PC-3 (cell line): ENCODE results near the gene BLMH. TPM values are rescaled to one million over a fixed set of nuclear protein-coding genes. Genes with fewer than 3 reads are reported as not detected.

Experiments
- ATAC-seq: fragments of 200-7000 bp; cut with Tn5 transposase; 2 replicates; pipeline ENCODE4 v1.9.1; 2020; ENCODE audit warnings: mild to moderate bottlenecking, moderate library complexity
- BruUV-seq: library from RNA; stranded (reverse); fragments of 400-500 nt; replicated peaks from 2 replicates; lab custom pipeline; 2021; lab: Mats Ljungman, UMichigan
- CTCF ChIA-PET: fragments of 300-600 bp; sonication (Branson Sonifier 250); formaldehyde crosslinking; loops from one replicate; lab custom pipeline; 2022; ENCODE audit warnings: antibody characterized with exemption; lab: Charles Lee
- POLR2A ChIA-PET: fragments of 300-600 bp; sonication (Branson Sonifier 250); formaldehyde crosslinking; loops from one replicate; lab custom pipeline; 2022; ENCODE audit warnings: antibody characterized with exemption; ENCODE audit not compliant: unreplicated experiment; lab: Charles Lee
- DNase-seq: peaks from one replicate; pipeline ENCODE4 v3.0.0-alpha.2; 2015
- H2AFZ ChIP-seq: fragments of 300-600 bp; sonication (generic); 2 replicates; pipeline ENCODE4 v1.6.0; 2016; ENCODE audit warnings: antibody characterized with exemption, low read length
- H3F3A ChIP-seq: fragments of 300-600 bp; sonication (generic); one replicate; pipeline ENCODE4 v1.6.0; 2017; ENCODE audit warnings: antibody characterized with exemption, low read length, control low read depth, mild to moderate bottlenecking; ENCODE audit not compliant: unreplicated experiment
- H3K27ac ChIP-seq: fragments of 300-600 bp; sonication (generic); 2 replicates; pipeline ENCODE4 v1.5.1; 2016; ENCODE audit warnings: mild to moderate bottlenecking, low read length
- H3K27me3 ChIP-seq: fragments of 300-600 bp; sonication (generic); 2 replicates; pipeline ENCODE4 v1.6.1; 2016; ENCODE audit warnings: low read length, mixed read lengths
- H3K36me3 ChIP-seq: fragments of 300-600 bp; sonication (generic); 2 replicates; pipeline ENCODE4 v1.6.1; 2016; ENCODE audit warnings: low read depth, mixed run types, low read length, mixed read lengths
- H3K4me1 ChIP-seq: fragments of 300-600 bp; sonication (generic); 2 replicates; pipeline ENCODE4 v1.5.1; 2016; ENCODE audit warnings: low read length; ENCODE audit not compliant: insufficient read depth
- H3K4me2 ChIP-seq: fragments of 300-600 bp; sonication (generic); 2 replicates; pipeline ENCODE4 v1.6.0; 2016; ENCODE audit warnings: low read length
- H3K4me3 ChIP-seq: fragments of 300-600 bp; sonication (generic); 2 replicates; pipeline ENCODE4 v1.5.1; 2016; ENCODE audit warnings: mild to moderate bottlenecking, low read length, mixed read lengths
- H3K79me2 ChIP-seq: fragments of 300-600 bp; sonication (generic); 2 replicates; pipeline ENCODE4 v1.6.1; 2017; ENCODE audit warnings: low read length, mixed read lengths
- H3K9ac ChIP-seq: fragments of 300-600 bp; sonication (generic); 2 replicates; pipeline ENCODE4 v1.6.0; 2016; ENCODE audit warnings: mild to moderate bottlenecking, low read length
- H3K9me2 ChIP-seq: fragments of 300-600 bp; sonication (generic); replicated peaks from 2 replicates; pipeline ENCODE4 v1.6.1; 2016; ENCODE audit warnings: mixed run types, low read length, mixed read lengths
- H3K9me3 ChIP-seq: fragments of 300-600 bp; sonication (generic); 2 replicates; pipeline ENCODE4 v1.6.1; 2016; ENCODE audit warnings: low read length, mixed read lengths
- H4K20me1 ChIP-seq: fragments of 300-600 bp; sonication (generic); 2 replicates; pipeline ENCODE4 v1.6.1; 2016; ENCODE audit warnings: low read length, mixed read lengths
- CTCF ChIP-seq: fragments of 300-600 bp; sonication (generic); conservative IDR thresholded peaks from 2 replicates; pipeline ENCODE4 v1.5.1; 2017; ENCODE audit warnings: antibody characterized with exemption, low read depth, mild to moderate bottlenecking, low read length
- EZH2 ChIP-seq: fragments of 300-600 bp; sonication (generic); IDR thresholded peaks from one replicate; pipeline ENCODE4 v1.6.1; 2017; ENCODE audit warnings: antibody characterized with exemption, mild to moderate bottlenecking, low read length; ENCODE audit not compliant: unreplicated experiment
- EZH2phosphoT487 ChIP-seq: fragments of 300-600 bp; sonication (generic); IDR thresholded peaks from 2 replicates; pipeline ENCODE4 v1.6.1; 2018; ENCODE audit warnings: mild to moderate bottlenecking, antibody characterized with exemption, low read length, borderline replicate concordance
- intact Hi-C: fragments of 100-400 bp; cut with micrococcal nuclease; formaldehyde crosslinking; loops from 2 replicates; pipeline ENCODE4 v1.9.0; 2023
- total RNA-seq: library from RNA; depleted of rRNA; stranded (reverse); fragments of >200 nt; gene quantifications from 2 replicates; pipeline ENCODE4 v1.2.3, GENCODE V29; 2014

The BLMH gene
- total RNA-seq, 1 experiment from 2014 or later = 15.9 TPM

DNA sequence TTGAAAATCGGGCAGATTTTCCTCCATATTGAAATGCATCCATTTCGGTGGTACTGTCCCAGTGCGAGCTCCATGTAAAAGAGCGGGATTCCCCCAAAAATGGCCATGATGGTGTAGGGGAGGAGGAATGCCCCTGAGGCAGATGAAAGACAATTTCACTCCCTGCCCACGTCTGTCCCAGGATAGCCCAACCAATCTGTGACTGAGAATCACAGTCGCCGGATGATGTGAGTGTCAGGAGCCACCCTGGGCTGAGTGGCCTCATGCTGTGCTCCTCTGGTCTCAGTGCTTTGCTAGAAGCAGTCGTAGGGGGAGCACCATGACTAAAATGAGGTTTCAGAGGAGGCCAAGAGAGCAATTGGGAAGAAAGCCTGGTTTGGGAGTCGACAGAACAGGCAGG lies 72.9 kb downstream of the BLMH start:
- ATAC-seq (no peak), DNase-seq (no peak)
- Histone ChIP-seq H3K36me3 (no peaks in the 10 kb centered on the region), H3K9me3 (no peaks in the 10 kb centered on the region), H3K79me2 (no peaks in the 10 kb centered on the region), H3K4me3 (no peak overlapping the region), H2AFZ (no peak overlapping the region), H3K27ac (no peak overlapping the region), H3K9ac (no peak overlapping the region), H4K20me1 (no peaks in the 10 kb centered on the region), H3K4me1 (no peaks in the 10 kb centered on the region), H3F3A (no peaks in the 10 kb centered on the region), H3K9me2 (no peaks in the 10 kb centered on the region), H3K4me2 (no peak overlapping the region), H3K27me3 (no peaks in the 10 kb centered on the region)
- POLR2A ChIA-PET = no interaction called here
- CTCF ChIA-PET = no interaction called here
- intact Hi-C loops = no loop called here
- TF ChIP-seq CTCF (no peak), EZH2 (no peak), EZH2phosphoT487 (no peak)
- no TSS peak for BruUV-seq

GRCh38 chr17:30217746-30218245 lies 73.9 kb downstream of the BLMH start:
- no peak for DNase-seq
- Histone ChIP-seq H3K9ac (no peak overlapping the region), H3K9me2 (no peaks in the 10 kb centered on the region), H2AFZ (no peak overlapping the region), H3K4me3 (no peak overlapping the region), H3K27ac (no peak overlapping the region), H3K27me3 (no peaks in the 10 kb centered on the region), H3K36me3 (no peaks in the 10 kb centered on the region), H3K79me2 (no peaks in the 10 kb centered on the region), H4K20me1 (no peaks in the 10 kb centered on the region), H3K4me1 (no peaks in the 10 kb centered on the region), H3F3A (no peaks in the 10 kb centered on the region), H3K4me2 (no peak overlapping the region), H3K9me3 (no peaks in the 10 kb centered on the region)
- ChIA-PET POLR2A (no interaction called here), CTCF (no interaction called here)
- intact Hi-C loops = no loop called here
- no TSS peak for BruUV-seq
- no peak for ATAC-seq
- TF ChIP-seq EZH2 (no peak), EZH2phosphoT487 (no peak), CTCF (no peak)

GRCh38 chr17:30217054-30217453 lies 74.7 kb downstream of the BLMH start:
- Histone ChIP-seq H3K9me3 (no peaks in the 10 kb centered on the region), H4K20me1 (no peaks in the 10 kb centered on the region), H2AFZ (no peak overlapping the region), H3K27me3 (no peaks in the 10 kb centered on the region), H3K36me3 (no peaks in the 10 kb centered on the region), H3K4me2 (no peak overlapping the region), H3F3A (no peaks in the 10 kb centered on the region), H3K4me3 (no peak overlapping the region), H3K4me1 (no peaks in the 10 kb centered on the region), H3K9ac (no peak overlapping the region), H3K9me2 (no peaks in the 10 kb centered on the region), H3K79me2 (no peaks in the 10 kb centered on the region), H3K27ac (no peak overlapping the region)
- TF ChIP-seq CTCF (no peak), EZH2phosphoT487 (no peak), EZH2 (no peak)
- ChIA-PET CTCF (no interaction called here), POLR2A (no interaction called here)
- ATAC-seq (no peak), DNase-seq (no peak)
- no TSS peak for BruUV-seq
- intact Hi-C loops = no loop called here
